ENCODE data around the gene ME3.

Gene ME3

GRCh38 chr11:86415026-86415425 is 257.4 kb downstream of the ME3 start:
- no peaks in the 10 kb centered on the region for H3K9me3 ChIP-seq
- H3K4me3 ChIP-seq, result no peak overlapping the region
- intact Hi-C loops (cut with DNase I; ENCODE audit: low total_unique reads), result no loop called here
- no peak overlapping the region for H3K27ac ChIP-seq
- TF ChIP-seq CTCF (IDR thresholded peaks at IDR 0.05), result no peak
- no peaks in the 10 kb centered on the region for H3K27me3 ChIP-seq
- H3K36me3 ChIP-seq, result peaks cover 12 to 22% (median 18%) of the 10 kb centered on the region in 3 donors
- no peak for DNase-seq
- H3K4me1 ChIP-seq, result no peaks in the 10 kb centered on the region

- Histone ChIP-seq H3K36me3 (peaks cover 12 to 26% (median 22%) of the 10 kb centered on the region in 3 donors), H3K27ac (no peak overlapping the region), H3K4me1 (no peaks in the 10 kb centered on the region), H3K9me3 (no peaks in the 10 kb centered on the region), H3K27me3 (no peaks in the 10 kb centered on the region), H3K4me3 (no peak overlapping the region)
- no peak for DNase-seq
- intact Hi-C loops (cut with DNase I; ENCODE audit: low total_unique reads), result no loop called here
- TF ChIP-seq CTCF (IDR thresholded peaks at IDR 0.05), result no peak
These were observed 258.4 kb downstream of the ME3 start for GRCh38 chr11:86414032-86414431.

- no peak overlapping the region for H3K4me3 ChIP-seq
- intact Hi-C loops (cut with DNase I; ENCODE audit: low total_unique reads), result no loop called here
- no peaks in the 10 kb centered on the region for H3K4me1 ChIP-seq
- peaks cover 12 to 26% (median 16%) of the 10 kb centered on the region in 3 donors for H3K36me3 ChIP-seq
- no peak for TF ChIP-seq CTCF (IDR thresholded peaks at IDR 0.05)
- DNase-seq, result no peak
- H3K9me3 ChIP-seq, result no peaks in the 10 kb centered on the region
- no peak overlapping the region for H3K27ac ChIP-seq
- H3K27me3 ChIP-seq, result no peaks in the 10 kb centered on the region
These were observed 263.6 kb downstream of the ME3 start for GRCh38 chr11:86408845-86409244.

GRCh38 chr11:86403458-86403857 is 269.0 kb downstream of the ME3 start:
- intact Hi-C loops (cut with DNase I; ENCODE audit: low total_unique reads), result no loop called here
- no peak for DNase-seq
- H3K36me3 ChIP-seq, result no peaks in the 10 kb centered on the region
- H3K9me3 ChIP-seq, result no peaks in the 10 kb centered on the region
- no peak overlapping the region for H3K27ac ChIP-seq
- H3K27me3 ChIP-seq, result no peaks in the 10 kb centered on the region
- no peak for TF ChIP-seq CTCF (IDR thresholded peaks at IDR 0.05)
- peaks cover 0 to 3% (median 0%) of the 10 kb centered on the region in 4 donors for H3K4me1 ChIP-seq
- no peak overlapping the region for H3K4me3 ChIP-seq

GRCh38 chr11:86398106-86398505 is 274.3 kb downstream of the ME3 start:
- no peak overlapping the region for H3K4me3 ChIP-seq
- peaks cover 0 to 38% (median 16%) of the 10 kb centered on the region in 4 donors for H3K4me1 ChIP-seq
- H3K27ac ChIP-seq, result no peak overlapping the region
- intact Hi-C loops (cut with DNase I; ENCODE audit: low total_unique reads), result no loop called here
- H3K36me3 ChIP-seq, result no peaks in the 10 kb centered on the region
- H3K9me3 ChIP-seq, result no peaks in the 10 kb centered on the region
- H3K27me3 ChIP-seq, result no peaks in the 10 kb centered on the region
- no peak for DNase-seq
- TF ChIP-seq CTCF (IDR thresholded peaks at IDR 0.05), result no peak

- DNase-seq, result no peak
- H3K27me3 ChIP-seq, result no peaks in the 10 kb centered on the region
- no peak for TF ChIP-seq CTCF (IDR thresholded peaks at IDR 0.05)
- intact Hi-C loops (cut with DNase I; ENCODE audit: low total_unique reads), result no loop called here
- H3K4me1 ChIP-seq, result peaks cover 0 to 38% (median 16%) of the 10 kb centered on the region in 4 donors
- no peak overlapping the region for H3K4me3 ChIP-seq
- no peaks in the 10 kb centered on the region for H3K36me3 ChIP-seq
- H3K9me3 ChIP-seq, result no peaks in the 10 kb centered on the region
- H3K27ac ChIP-seq, result no peak overlapping the region
These were observed 275.1 kb downstream of the ME3 start for GRCh38 chr11:86397351-86397750.
